Jurkat, Clone E6-1 (cell line): ENCODE results near the gene SLC5A8. TPM values are rescaled to one million over a fixed set of nuclear protein-coding genes. Genes with fewer than 3 reads are reported as not detected.

ENCODE experiments used
- DNase-seq: peaks from one replicate; pipeline ENCODE4 v3.0.0-alpha.2; 2011; ENCODE audit warnings: low read depth, low spot score
- H3K4me3 ChIP-seq: 2 replicates; pipeline ENCODE4 v1.5.1; 2011; ENCODE audit warnings: mild to moderate bottlenecking, low read length, control low read depth, moderate library complexity
- polyA plus RNA-seq: library from polyadenylated mRNA; unstranded; fragments of >200 nt; gene quantifications from one replicate; pipeline ENCODE4 v1.2.1, GENCODE V29; 2012; ENCODE audit warnings: missing spikeins; ENCODE audit not compliant: insufficient read length, insufficient read depth

Gene SLC5A8, protein sequence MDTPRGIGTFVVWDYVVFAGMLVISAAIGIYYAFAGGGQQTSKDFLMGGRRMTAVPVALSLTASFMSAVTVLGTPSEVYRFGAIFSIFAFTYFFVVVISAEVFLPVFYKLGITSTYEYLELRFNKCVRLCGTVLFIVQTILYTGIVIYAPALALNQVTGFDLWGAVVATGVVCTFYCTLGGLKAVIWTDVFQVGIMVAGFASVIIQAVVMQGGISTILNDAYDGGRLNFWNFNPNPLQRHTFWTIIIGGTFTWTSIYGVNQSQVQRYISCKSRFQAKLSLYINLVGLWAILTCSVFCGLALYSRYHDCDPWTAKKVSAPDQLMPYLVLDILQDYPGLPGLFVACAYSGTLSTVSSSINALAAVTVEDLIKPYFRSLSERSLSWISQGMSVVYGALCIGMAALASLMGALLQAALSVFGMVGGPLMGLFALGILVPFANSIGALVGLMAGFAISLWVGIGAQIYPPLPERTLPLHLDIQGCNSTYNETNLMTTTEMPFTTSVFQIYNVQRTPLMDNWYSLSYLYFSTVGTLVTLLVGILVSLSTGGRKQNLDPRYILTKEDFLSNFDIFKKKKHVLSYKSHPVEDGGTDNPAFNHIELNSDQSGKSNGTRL
- not detected for polyA plus RNA-seq

DNA sequence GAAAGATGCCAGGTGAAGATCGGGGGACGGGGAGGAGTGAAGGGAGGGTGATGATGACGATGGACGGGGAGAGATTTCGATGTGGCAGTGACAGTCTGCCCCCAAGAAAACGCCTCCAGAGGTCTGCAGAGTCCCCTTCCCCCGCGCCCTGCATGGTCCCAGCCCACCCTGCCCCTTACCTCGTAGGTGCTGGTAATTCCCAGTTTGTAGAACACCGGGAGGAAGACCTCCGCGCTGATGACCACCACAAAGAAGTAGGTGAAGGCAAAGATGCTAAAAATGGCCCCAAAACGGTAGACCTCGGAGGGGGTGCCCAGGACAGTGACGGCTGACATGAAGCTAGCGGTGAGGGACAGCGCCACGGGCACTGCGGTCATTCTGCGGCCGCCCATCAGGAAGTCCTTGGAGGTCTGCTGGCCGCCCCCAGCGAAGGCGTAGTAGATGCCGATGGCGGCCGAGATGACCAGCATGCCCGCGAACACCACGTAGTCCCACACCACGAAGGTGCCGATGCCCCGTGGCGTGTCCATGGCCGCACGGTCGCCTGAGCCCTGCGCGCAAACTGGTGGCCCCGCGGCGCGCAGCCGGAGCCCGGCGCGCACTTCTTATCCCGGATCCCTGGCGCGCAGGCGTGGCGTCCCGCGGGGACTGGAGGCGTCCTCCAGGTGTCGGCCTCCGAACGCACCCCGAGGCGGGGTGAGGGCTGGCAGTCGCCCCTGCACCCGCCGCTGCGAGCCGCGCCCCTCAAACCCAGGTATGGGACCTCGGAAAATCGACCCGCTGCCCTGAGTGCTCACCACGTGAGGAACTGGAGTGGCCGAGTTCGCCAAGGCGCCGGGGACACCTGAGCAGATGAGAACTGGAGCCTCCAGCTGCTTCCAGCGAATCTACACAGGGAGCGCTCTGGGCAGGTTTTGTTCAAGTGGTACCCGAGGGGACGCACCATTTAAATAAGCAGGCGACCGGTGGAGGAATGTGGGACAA, at the start of gene SLC5A8:
SLC5A8 (minus strand) TSS at position 920 of the 984 bp plus-strand sequence; CDS start at position 530, 390 bp downstream.
- DNase-seq, result no peak
- H3K4me3 ChIP-seq, result no peak within 1 kb of the TSS

- DNase-seq, result no peak
- no peak overlapping the region for H3K4me3 ChIP-seq
Observed at GRCh38 chr12:101257357-101257756, 47.3 kb upstream of the SLC5A8 start.

DNA sequence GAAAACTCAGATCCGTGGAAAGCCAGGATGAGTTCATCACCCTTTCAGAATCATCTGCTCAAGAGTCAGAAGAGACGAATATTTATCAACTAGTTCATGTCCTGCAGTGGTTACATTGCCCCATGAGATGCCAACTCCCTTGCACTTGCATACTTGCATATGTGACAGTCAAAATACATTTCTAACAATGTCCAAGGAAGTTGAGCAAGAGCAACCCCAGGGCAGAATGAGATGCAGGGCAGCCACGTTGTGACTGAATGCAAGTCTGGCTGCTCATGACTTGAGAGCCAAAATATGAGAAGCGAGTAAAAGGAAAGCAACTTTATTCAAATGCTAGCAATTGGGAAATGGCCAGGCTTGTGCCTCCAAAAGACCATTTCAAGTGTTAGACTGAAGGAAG, 46.2 kb upstream of the SLC5A8 start:
- H3K4me3 ChIP-seq, result no peak overlapping the region
- DNase-seq, result no peak

DNA sequence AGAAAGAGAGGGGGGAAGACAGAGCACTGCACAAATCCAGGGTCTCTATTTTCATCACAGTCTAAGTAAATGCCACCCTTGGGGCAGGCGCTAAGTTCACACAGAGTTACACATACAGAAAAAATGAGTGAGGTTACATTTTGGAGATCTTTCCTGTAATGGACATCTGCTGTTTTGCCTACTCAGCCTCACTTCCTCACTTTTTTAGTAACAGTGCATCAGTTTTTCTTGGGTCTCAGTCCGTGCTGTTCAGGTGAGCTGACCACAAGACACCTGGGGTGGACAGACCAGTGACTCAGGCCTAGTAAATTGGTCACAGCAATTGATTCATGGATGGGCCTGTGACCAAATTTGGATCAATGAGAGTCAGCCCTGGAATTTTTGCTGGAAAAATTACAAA, 33.6 kb upstream of the SLC5A8 start:
- no peak for DNase-seq
- no peak overlapping the region for H3K4me3 ChIP-seq

GRCh38 chr12:101243074-101243473, 33.0 kb upstream of the SLC5A8 start:
- DNase-seq, result no peak
- no peak overlapping the region for H3K4me3 ChIP-seq

GRCh38 chr12:101238800-101239329, 28.8 kb upstream of the SLC5A8 start:
- no peak for DNase-seq
- H3K4me3 ChIP-seq, result no peak overlapping the region

DNA sequence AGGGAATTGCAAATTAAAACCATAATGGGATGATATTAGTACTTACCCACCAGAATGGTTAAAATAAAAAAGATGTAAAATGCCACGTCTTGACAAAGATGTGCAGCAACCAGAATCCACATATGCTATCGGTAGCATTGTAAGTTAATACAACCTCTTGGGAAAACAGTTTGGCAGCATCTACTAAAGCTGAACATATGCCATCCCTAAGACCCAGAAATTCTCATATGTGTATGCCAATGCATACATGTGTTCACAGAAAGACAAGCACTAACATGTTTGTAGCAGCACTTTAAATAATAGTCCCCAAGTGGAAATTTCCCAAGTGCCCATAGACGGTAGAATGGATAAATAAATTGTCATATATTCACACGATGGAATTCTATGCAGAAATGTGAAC, 28.3 kb upstream of the SLC5A8 start:
- H3K4me3 ChIP-seq, result no peak overlapping the region
- DNase-seq, result no peak

DNA sequence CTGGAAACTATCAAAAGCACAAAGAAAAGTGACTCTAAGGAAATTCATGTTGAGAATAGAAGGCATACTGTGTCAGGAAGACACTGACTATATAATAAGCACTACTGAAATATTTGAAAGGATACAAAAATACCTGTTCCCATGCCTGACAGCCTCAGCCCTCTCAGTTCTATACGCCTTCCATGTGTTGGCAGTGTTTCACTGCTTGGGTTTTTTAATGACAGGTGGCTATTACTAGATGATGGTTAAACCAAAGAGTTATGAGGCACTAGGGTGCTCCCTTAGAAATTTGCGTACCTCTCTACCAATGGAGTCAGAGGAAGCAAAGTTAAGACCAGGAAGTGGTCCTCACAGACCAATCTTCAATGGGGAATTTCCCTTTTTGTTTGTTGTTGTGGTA, 25.6 kb upstream of the SLC5A8 start:
- no peak overlapping the region for H3K4me3 ChIP-seq
- DNase-seq, result no peak

- no peak overlapping the region for H3K4me3 ChIP-seq
- no peak for DNase-seq
Observed at GRCh38 chr12:101231636-101232035, 21.6 kb upstream of the SLC5A8 start.

DNA sequence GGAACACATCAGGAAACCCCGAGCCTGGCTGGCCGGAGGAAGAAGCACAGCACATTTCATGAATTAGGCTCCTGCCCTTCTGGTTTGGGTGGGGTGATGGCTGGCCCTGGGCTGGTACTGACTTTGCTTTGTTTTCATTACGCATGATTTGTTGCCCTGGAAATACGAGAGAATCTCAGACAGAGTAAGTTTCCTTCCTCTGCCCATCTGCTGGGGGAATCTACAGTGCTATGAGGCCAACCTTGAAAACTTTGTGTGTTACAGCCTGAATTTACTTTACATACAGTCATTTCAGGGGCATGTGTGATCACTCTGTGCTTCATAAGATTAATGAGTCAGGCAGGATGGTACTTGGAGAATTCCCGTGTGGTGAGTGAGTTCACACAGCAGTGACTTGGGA, 20.5 kb upstream of the SLC5A8 start:
- no peak overlapping the region for H3K4me3 ChIP-seq
- no peak for DNase-seq

DNA sequence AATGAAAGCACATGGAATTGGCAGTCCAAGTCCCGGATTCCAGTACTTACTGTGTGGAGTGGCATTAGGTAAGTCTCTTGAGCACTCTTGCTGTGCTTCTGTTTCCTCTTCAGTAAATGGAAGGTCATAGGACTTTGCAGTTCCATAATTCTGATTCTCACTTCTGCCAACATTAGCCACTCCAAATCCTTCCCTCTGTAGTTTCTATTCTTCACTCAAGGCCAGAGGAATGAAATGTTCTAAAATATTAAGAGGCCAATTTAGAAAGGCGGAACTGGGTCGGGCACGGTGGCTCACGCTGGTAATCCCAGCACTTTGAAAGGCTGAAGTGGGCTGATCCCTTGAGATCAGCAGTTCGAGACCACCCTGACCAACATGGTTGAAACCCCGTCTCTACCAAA, 19.8 kb upstream of the SLC5A8 start:
- no peak overlapping the region for H3K4me3 ChIP-seq
- no peak for DNase-seq

DNA sequence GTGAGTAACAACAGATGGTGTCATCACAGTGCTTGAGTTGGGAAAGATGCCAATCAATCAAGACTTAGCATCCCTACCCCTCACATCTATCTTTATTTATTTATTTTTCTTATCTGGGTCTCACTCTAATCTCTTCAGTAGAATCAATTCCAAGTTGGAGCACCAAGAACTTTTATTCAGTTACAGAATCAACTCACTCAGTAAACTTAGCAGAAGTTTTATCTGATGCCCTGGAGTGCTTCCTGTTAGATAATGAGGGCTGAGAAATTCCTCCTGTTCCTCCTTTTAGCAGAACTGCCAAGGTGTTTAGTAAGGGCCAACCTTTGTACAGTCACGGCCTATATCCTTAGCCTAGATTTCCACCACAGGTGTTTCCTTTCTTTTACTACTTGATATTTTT, 11.3 kb upstream of the SLC5A8 start:
- DNase-seq, result no peak
- H3K4me3 ChIP-seq, result no peak overlapping the region

DNA sequence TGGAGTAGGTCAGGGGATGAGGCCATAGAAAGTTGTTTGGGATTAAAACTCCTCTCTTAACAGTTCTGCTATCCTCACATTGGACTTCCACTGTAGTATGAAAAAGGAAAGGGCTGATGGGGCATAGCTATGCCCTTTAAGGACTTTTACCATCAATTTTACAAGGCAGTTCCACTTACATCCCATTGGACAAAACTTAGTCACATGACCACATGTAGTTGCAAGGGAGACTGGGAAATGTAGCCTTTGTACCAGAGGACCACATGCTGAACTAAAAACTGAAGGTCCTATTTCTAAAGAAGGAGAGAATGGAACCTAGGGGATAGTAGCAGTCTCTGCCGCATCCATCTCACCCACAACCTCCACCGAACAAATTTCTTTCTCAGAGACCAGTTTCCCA, 6.8 kb upstream of the SLC5A8 start:
- no peak overlapping the region for H3K4me3 ChIP-seq
- DNase-seq, result no peak

DNA sequence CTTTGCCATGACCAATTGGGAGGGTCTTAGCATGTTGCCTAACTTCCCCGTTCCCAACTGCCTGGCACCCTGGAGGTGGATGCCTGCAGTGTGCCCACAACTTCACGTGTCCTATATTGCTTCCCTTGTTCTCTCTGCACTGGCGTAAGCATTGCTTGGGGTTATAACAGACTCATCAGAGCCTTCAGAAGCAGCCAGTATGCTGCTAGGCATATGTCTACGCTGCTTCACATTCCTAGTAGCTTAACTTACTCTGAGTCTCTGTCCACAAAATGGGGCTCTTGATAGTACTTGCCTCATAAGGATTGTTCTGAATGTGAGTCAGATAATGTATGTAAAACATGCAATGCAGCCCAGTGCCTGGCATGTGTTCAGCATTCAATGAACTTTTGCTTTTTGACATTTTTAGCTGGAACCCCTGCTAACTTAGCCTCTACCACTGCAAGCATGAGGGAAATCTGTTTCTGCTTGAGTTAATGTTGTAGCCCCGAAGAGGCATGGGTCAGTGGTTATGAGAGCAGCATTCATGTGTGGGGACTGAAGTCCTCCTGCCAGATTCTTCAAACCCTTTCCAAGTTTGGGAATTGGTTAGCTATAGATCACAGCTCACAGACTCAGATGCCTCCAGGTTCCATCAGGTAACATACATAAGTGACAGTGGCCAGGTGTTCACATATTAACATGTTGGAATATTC, 2.8 kb downstream of the SLC5A8 start:
- DNase-seq, result no peak

GRCh38 chr12:101204602-101205304, 5.3 kb downstream of the SLC5A8 start:
- H3K4me3 ChIP-seq, result no peak overlapping the region
- no peak for DNase-seq

More for the DNA sequence above, 2.8 kb downstream of the SLC5A8 start:
- no peak overlapping the region for H3K4me3 ChIP-seq

DNA sequence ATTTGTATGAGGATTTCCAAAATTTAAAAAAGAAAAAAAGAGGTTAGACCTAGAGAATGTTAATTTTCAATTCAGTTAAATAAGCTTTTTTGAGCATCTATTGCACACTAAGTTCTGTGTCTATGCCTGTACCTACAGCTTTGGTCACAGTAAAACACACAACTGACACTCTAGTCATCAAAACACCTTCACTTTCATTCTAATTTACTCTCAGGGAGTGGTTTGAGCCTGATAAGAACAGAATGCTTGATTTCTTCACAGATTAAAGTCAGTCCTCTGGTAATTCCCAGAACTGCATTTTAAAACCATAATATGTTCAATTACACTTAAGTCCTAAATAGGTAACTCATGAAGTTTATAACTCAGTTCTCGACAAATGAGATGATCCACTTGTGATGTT, 9.2 kb downstream of the SLC5A8 start:
- no peak overlapping the region for H3K4me3 ChIP-seq
- no peak for DNase-seq

GRCh38 chr12:101200145-101200544, 9.9 kb downstream of the SLC5A8 start:
- no peak for DNase-seq
- no peak overlapping the region for H3K4me3 ChIP-seq

DNA sequence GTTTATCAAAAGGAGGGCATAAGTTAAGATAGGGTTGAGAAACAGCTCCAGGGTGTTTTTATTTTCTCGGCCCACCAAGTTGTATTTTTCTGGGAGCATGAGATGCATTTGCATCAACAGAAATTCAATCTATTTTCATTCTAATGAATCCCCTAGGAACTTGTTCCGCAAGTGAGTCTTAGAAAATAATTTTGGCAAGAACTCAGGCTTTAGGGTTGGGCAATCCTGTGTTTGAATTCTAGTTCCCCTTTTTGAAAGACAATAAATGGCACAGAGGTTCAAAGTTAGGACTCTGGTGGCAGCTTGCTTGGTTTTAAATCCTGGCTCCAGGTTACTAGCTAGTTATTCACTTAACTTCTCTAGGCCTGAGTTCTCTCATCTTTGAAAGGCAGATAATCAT, 23.7 kb downstream of the SLC5A8 start:
- no peak overlapping the region for H3K4me3 ChIP-seq
- DNase-seq, result no peak
